ENCODE measurements around the gene AGPAT3. TPM values are rescaled to one million over a fixed set of nuclear protein-coding genes. Genes with fewer than 3 reads are reported as not detected.
A peak's percentile ranks its signal among the peaks of the same experiment; 100 is the strongest.

AGPAT3 gene
- total RNA-seq, 1 donor = 47.4 TPM

GRCh38 chr21:43993420-43993934 is 128.5 kb downstream of the AGPAT3 start:
- Histone ChIP-seq H2AFZ (ENCODE audit: low read length) (no peak overlapping the region), H3K4me2 (ENCODE audit: insufficient read depth, low read length) (no peak overlapping the region), H3K79me2 (ENCODE audit: insufficient read depth, low read length) (no peaks in the 10 kb centered on the region), H3K36me3 (ENCODE audit: insufficient read depth, low read length) (no peaks in the 10 kb centered on the region), H3K4me3 (ENCODE audit: insufficient read depth, low read length) (no peak overlapping the region), H3K27ac (ENCODE audit: low read depth, low read length) (no peak overlapping the region), H3K27me3 (ENCODE audit: insufficient read depth, low read length) (no peaks in the 10 kb centered on the region), H3K9me3 (ENCODE audit: low read depth, low read length) (no peaks in the 10 kb centered on the region), H3K4me1 (ENCODE audit: insufficient read depth, low read length) (no peaks in the 10 kb centered on the region), H4K20me1 (ENCODE audit: insufficient read depth, low read length) (no peaks in the 10 kb centered on the region)
- DNase-seq (ENCODE audit: insufficient read length, low spot score, missing footprints) = no peak
- TF ChIP-seq, protein P1, sequence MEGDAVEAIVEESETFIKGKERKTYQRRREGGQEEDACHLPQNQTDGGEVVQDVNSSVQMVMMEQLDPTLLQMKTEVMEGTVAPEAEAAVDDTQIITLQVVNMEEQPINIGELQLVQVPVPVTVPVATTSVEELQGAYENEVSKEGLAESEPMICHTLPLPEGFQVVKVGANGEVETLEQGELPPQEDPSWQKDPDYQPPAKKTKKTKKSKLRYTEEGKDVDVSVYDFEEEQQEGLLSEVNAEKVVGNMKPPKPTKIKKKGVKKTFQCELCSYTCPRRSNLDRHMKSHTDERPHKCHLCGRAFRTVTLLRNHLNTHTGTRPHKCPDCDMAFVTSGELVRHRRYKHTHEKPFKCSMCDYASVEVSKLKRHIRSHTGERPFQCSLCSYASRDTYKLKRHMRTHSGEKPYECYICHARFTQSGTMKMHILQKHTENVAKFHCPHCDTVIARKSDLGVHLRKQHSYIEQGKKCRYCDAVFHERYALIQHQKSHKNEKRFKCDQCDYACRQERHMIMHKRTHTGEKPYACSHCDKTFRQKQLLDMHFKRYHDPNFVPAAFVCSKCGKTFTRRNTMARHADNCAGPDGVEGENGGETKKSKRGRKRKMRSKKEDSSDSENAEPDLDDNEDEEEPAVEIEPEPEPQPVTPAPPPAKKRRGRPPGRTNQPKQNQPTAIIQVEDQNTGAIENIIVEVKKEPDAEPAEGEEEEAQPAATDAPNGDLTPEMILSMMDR (IDR thresholded peaks at IDR 0.05; ENCODE audit: extremely low read depth, low read depth, low read length) = no peak

DNA sequence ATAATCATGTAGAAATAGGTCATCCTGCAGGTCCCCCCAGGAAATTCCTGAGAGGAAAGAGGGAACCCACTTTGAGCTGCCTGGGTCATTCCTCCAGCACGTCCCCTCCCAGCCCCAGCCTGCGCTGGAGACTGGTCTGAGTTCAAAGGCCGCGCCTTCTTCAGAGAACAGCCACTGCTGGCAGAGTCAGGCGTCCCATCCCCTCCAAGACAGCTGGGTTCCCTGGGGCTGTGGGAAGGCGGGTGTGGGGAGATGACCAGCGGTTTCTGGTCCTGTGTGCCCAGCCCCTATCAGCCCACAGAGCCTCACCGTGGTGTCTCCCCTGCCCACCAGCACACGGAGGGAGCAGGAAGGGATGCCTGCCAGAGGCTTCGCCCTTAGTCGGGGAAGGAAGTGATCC is 129.1 kb downstream of the AGPAT3 start:
- DNase-seq (ENCODE audit: insufficient read length, low spot score, missing footprints) = peak; percentile 72
- H2AFZ ChIP-seq (ENCODE audit: low read length) = no peak overlapping the region
- no peaks in the 10 kb centered on the region for H3K36me3 ChIP-seq (ENCODE audit: insufficient read depth, low read length)
- TF ChIP-seq, protein P1 (IDR thresholded peaks at IDR 0.05; ENCODE audit: extremely low read depth, low read depth, low read length) = no peak
- H4K20me1 ChIP-seq (ENCODE audit: insufficient read depth, low read length) = no peaks in the 10 kb centered on the region
- H3K27ac ChIP-seq (ENCODE audit: low read depth, low read length) = no peak overlapping the region
- no peaks in the 10 kb centered on the region for H3K79me2 ChIP-seq (ENCODE audit: insufficient read depth, low read length)
- H3K4me3 ChIP-seq (ENCODE audit: insufficient read depth, low read length) = no peak overlapping the region
- H3K4me2 ChIP-seq (ENCODE audit: insufficient read depth, low read length) = no peak overlapping the region
- no peaks in the 10 kb centered on the region for H3K4me1 ChIP-seq (ENCODE audit: insufficient read depth, low read length)
- no peaks in the 10 kb centered on the region for H3K27me3 ChIP-seq (ENCODE audit: insufficient read depth, low read length)
- H3K9me3 ChIP-seq (ENCODE audit: low read depth, low read length) = no peaks in the 10 kb centered on the region

GRCh38 chr21:43994646-43995045 is 129.6 kb downstream of the AGPAT3 start:
- TF ChIP-seq, protein P1 (IDR thresholded peaks at IDR 0.05; ENCODE audit: extremely low read depth, low read depth, low read length) = no peak
- Histone ChIP-seq H3K27me3 (ENCODE audit: insufficient read depth, low read length) (no peaks in the 10 kb centered on the region), H3K4me2 (ENCODE audit: insufficient read depth, low read length) (no peak overlapping the region), H3K4me1 (ENCODE audit: insufficient read depth, low read length) (no peaks in the 10 kb centered on the region), H3K36me3 (ENCODE audit: insufficient read depth, low read length) (no peaks in the 10 kb centered on the region), H3K9me3 (ENCODE audit: low read depth, low read length) (no peaks in the 10 kb centered on the region), H3K27ac (ENCODE audit: low read depth, low read length) (no peak overlapping the region), H2AFZ (ENCODE audit: low read length) (no peak overlapping the region), H4K20me1 (ENCODE audit: insufficient read depth, low read length) (no peaks in the 10 kb centered on the region), H3K79me2 (ENCODE audit: insufficient read depth, low read length) (no peaks in the 10 kb centered on the region), H3K4me3 (ENCODE audit: insufficient read depth, low read length) (no peak overlapping the region)
- no peak for DNase-seq (ENCODE audit: insufficient read length, low spot score, missing footprints)

DNA sequence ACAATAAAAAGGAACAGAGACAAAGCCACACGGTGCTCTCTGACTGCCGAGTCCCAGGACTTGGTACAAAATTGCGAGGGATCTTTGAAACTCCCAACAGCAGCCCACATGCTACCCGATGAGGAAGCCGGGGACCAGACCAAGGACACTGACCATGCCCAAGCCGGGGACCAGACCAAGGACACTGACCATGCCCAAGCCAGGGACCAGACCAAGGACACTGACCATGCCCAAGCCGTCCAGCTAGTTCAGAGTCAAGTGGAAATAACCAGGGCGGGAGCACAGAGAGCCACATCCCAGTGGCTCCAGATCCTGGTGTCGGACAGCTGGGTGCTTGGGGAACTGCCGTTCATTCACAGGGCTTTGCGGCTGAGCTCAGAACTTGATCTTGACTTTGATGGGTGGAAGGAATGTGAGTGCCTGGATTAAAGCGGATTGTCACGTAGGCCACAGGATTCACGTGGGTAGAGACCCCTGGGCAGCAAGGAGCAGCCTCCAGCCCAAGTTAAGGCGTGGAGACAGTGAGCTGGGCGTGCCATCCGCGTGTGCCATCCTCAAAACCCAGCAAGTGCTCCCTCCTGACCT is 130.6 kb downstream of the AGPAT3 start:
- Histone ChIP-seq H3K4me3 (ENCODE audit: insufficient read depth, low read length) (no peak overlapping the region), H3K36me3 (ENCODE audit: insufficient read depth, low read length) (no peaks in the 10 kb centered on the region), H3K27ac (ENCODE audit: low read depth, low read length) (no peak overlapping the region), H3K9me3 (ENCODE audit: low read depth, low read length) (no peaks in the 10 kb centered on the region), H3K79me2 (ENCODE audit: insufficient read depth, low read length) (no peaks in the 10 kb centered on the region), H3K4me1 (ENCODE audit: insufficient read depth, low read length) (no peaks in the 10 kb centered on the region), H4K20me1 (ENCODE audit: insufficient read depth, low read length) (no peaks in the 10 kb centered on the region), H3K4me2 (ENCODE audit: insufficient read depth, low read length) (no peak overlapping the region), H2AFZ (ENCODE audit: low read length) (no peak overlapping the region), H3K27me3 (ENCODE audit: insufficient read depth, low read length) (no peaks in the 10 kb centered on the region)
- peak; percentile 26 for DNase-seq (ENCODE audit: insufficient read length, low spot score, missing footprints)
- TF ChIP-seq, protein P1 (IDR thresholded peaks at IDR 0.05; ENCODE audit: extremely low read depth, low read depth, low read length) = no peak

Measured in osteoblast (primary cell).